HG03064 (cell line): Measurements from ENCODE around the gene CFAP91.
"Not testable (repeated sequence)": the region's sequence is repeated elsewhere in the genome, so short reads cannot be mapped to it uniquely, and the experiment has no call there.

Source experiments
- ATAC-seq: cut with Tn5 transposase; IDR thresholded peaks from one replicate; pipeline ENCODE4 v1.9.1; 2021; ENCODE audit warnings: low read depth; ENCODE audit not compliant: unreplicated experiment

The CFAP91 gene

GRCh38 chr3:119676771-119677640 lies 25.8 kb upstream of the CFAP91 start, which contains the start of gene COX17:
COX17 (minus strand) TSS chr3:119677406; CDS start chr3:119677310, 96 bp downstream.
- ATAC-seq, result peak; percentile 88

GRCh38 chr3:119677641-119677934 lies 25.2 kb upstream of the CFAP91 start:
- ATAC-seq, result peak; percentile 9

GRCh38 chr3:119678209-119678608 lies 24.6 kb upstream of the CFAP91 start:
- ATAC-seq, result not testable (repeated sequence)

- no peak for ATAC-seq
Measured at GRCh38 chr3:119679874-119680273, 22.9 kb upstream of the CFAP91 start.

GRCh38 chr3:119681279-119681678 lies 21.5 kb upstream of the CFAP91 start:
- ATAC-seq, result no peak

- no peak for ATAC-seq
Measured at GRCh38 chr3:119683421-119683820, 19.4 kb upstream of the CFAP91 start.

- ATAC-seq, result no peak
Measured at GRCh38 chr3:119690043-119690656, 12.7 kb upstream of the CFAP91 start.

GRCh38 chr3:119695480-119695879 lies 7.3 kb upstream of the CFAP91 start:
- no peak for ATAC-seq

GRCh38 chr3:119697394-119697793 lies 5.4 kb upstream of the CFAP91 start:
- no peak for ATAC-seq

GRCh38 chr3:119700269-119700919 lies 2.4 kb upstream of the CFAP91 start:
- ATAC-seq, result peak; percentile 38

- ATAC-seq, result no peak
Measured at GRCh38 chr3:119700920-119701734, 1.7 kb upstream of the CFAP91 start.

GRCh38 chr3:119703820-119704531 lies 1.2 kb downstream of the CFAP91 start:
- no peak for ATAC-seq

- no peak for ATAC-seq
Measured at GRCh38 chr3:119715105-119715504, 12.3 kb downstream of the CFAP91 start.

- ATAC-seq, result no peak
Measured at GRCh38 chr3:119716998-119717397, 14.2 kb downstream of the CFAP91 start.

- ATAC-seq, result no peak
Measured at GRCh38 chr3:119717520-119717919, 14.7 kb downstream of the CFAP91 start.

- no peak for ATAC-seq
Measured at GRCh38 chr3:119723022-119723421, 20.2 kb downstream of the CFAP91 start.

GRCh38 chr3:119726909-119727308 lies 24.1 kb downstream of the CFAP91 start:
- no peak for ATAC-seq

- ATAC-seq, result no peak
Measured at GRCh38 chr3:119729996-119730395, 27.2 kb downstream of the CFAP91 start.

GRCh38 chr3:119731560-119732343 lies 28.9 kb downstream of the CFAP91 start:
- ATAC-seq, result no peak
